ENCODE measurements around the gene GRM8.

DNA sequence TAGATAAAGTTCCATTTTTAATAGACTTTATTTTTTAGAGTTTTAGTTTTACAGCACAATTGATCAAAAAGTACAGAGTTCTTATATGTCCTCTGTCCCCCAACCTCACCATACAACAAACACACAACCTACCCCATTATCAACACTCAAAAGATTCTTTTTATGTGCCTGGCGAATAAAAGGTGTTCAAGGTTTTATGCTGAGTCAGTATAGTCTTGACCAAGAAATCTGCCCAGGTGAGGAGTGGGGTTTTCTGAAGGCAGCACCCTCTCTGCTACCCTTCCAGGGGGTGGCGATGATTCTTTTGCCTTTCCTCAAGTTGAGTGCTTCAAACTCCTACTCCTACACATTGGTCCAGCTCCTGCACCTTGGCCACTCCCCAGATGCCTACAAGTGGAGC, 222.9 kb downstream of the GRM8 start:
- TF ChIP-seq SUZ12 (IDR thresholded peaks at IDR 0.05; ENCODE audit: extremely low read depth, insufficient read depth, insufficient read length): no peak
- no peak for TF ChIP-seq YY1 (IDR thresholded peaks at IDR 0.05; ENCODE audit: insufficient read depth, insufficient read length)
- TF ChIP-seq ZNF274 (IDR thresholded peaks at IDR 0.05; ENCODE audit: low read depth, low read length): no peak
